Transverse colon (tissue), 4 donors: ENCODE data around the gene KCNH1.

Experiments
- EP300 ChIP-seq: sonication (generic); formaldehyde crosslinking; IDR thresholded peaks from one replicate; pipeline ENCODE4 v1.6.1; 2017; ENCODE audit warnings: antibody characterized with exemption, low read depth
- POLR2A ChIP-seq: fragments of 450-650 bp; IDR thresholded peaks from one replicate; pipeline ENCODE4 v1.6.1; 2016; ENCODE audit warnings: antibody characterized with exemption, mild to moderate bottlenecking, moderate library complexity
- POLR2AphosphoS5 ChIP-seq, 3 donors: sonication (generic); formaldehyde crosslinking; IDR thresholded peaks; one replicate each; pipeline ENCODE4 v1.6.1; 2016; ENCODE audit warnings: antibody characterized with exemption in 3 of 3
- TF ChIP-seq, protein P1 (sequence below), 5 experiments: fragments of 200-600 bp in 3 of 5; fragments of 450-650 bp in 2 of 5; sonication (generic) in 3 of 5; IDR thresholded peaks; 1 replicate in 2 of 5; 2 replicates in 3 of 5; pipeline ENCODE4 v1.5.1; 2016 to 2017; ENCODE audit warnings: antibody characterized with exemption in 5 of 5, inconsistent platforms in 3 of 5, mild to moderate bottlenecking in 2 of 5, moderate library complexity in 1 of 5

DNA sequence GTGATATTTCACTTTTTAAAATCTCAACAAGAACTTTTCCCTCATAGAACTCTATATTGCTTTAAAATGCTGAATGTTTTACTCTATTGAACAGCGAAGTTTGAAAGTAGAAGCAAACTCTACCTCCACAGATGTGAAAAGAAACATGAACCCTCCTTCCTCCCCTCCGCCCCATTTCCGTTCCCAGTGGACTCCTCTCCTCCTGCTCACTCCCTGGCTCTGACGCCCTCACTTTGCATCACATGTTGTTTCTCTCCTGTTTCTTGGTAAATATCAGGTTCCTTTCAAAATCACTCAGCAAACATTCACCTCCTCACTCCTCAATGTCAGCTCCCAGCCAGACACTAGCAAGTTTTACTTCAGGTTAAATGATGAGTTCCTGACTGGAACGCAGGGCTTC, 34.6 kb downstream of the KCNH1 start:
- TF ChIP-seq POLR2AphosphoS5 (IDR thresholded peaks at IDR 0.05) (no peak), EP300 (no peak), POLR2A (no peak)
- TF ChIP-seq, protein P1, sequence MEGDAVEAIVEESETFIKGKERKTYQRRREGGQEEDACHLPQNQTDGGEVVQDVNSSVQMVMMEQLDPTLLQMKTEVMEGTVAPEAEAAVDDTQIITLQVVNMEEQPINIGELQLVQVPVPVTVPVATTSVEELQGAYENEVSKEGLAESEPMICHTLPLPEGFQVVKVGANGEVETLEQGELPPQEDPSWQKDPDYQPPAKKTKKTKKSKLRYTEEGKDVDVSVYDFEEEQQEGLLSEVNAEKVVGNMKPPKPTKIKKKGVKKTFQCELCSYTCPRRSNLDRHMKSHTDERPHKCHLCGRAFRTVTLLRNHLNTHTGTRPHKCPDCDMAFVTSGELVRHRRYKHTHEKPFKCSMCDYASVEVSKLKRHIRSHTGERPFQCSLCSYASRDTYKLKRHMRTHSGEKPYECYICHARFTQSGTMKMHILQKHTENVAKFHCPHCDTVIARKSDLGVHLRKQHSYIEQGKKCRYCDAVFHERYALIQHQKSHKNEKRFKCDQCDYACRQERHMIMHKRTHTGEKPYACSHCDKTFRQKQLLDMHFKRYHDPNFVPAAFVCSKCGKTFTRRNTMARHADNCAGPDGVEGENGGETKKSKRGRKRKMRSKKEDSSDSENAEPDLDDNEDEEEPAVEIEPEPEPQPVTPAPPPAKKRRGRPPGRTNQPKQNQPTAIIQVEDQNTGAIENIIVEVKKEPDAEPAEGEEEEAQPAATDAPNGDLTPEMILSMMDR (IDR thresholded peaks at IDR 0.05), result no peak
